ENCODE data around the gene SH3RF2.

SH3RF2 gene

GRCh38 chr5:145978171-145978570, 41.8 kb downstream of the SH3RF2 start:
- Mint-ChIP-seq H3K27ac (no peak overlapping the region), H3K4me1 (no peaks in the 10 kb centered on the region), H3K36me3 (no peaks in the 10 kb centered on the region)

GRCh38 chr5:145978708-145979107, 42.3 kb downstream of the SH3RF2 start:
- Mint-ChIP-seq H3K27me3 (peaks cover 9% of the 10 kb centered on the region), H3K4me1 (no peaks in the 10 kb centered on the region), H3K9me3 (peaks cover 8% of the 10 kb centered on the region), H3K4me3 (no peak overlapping the region), H3K27ac (no peak overlapping the region), H3K36me3 (no peaks in the 10 kb centered on the region)
- no peak for ATAC-seq

More at GRCh38 chr5:145978171-145978570, 41.8 kb downstream of the SH3RF2 start:
- Mint-ChIP-seq H3K4me3 (no peak overlapping the region), H3K9me3 (peaks cover 10% of the 10 kb centered on the region), H3K27me3 (peaks cover 9% of the 10 kb centered on the region)
- ATAC-seq: no peak

GRCh38 chr5:145979270-145980223, 43.2 kb downstream of the SH3RF2 start:
- H3K9me3 Mint-ChIP-seq: peaks cover under 1% of the 10 kb centered on the region
- H3K27me3 Mint-ChIP-seq: peaks cover 9% of the 10 kb centered on the region
- H3K4me1 Mint-ChIP-seq: no peaks in the 10 kb centered on the region
- no peak overlapping the region for H3K27ac Mint-ChIP-seq
- H3K4me3 Mint-ChIP-seq: no peak overlapping the region
- ATAC-seq: no peak
- H3K36me3 Mint-ChIP-seq: no peaks in the 10 kb centered on the region

- ATAC-seq: no peak
- Mint-ChIP-seq H3K27ac (no peak overlapping the region), H3K27me3 (peaks cover 9% of the 10 kb centered on the region)
Observed at GRCh38 chr5:145980259-145980658, 43.9 kb downstream of the SH3RF2 start.

GRCh38 chr5:145980718-145981117, 44.3 kb downstream of the SH3RF2 start:
- no peaks in the 10 kb centered on the region for H3K4me1 Mint-ChIP-seq
- no peak for ATAC-seq
- H3K36me3 Mint-ChIP-seq: no peaks in the 10 kb centered on the region
- no peak overlapping the region for H3K4me3 Mint-ChIP-seq
- H3K27ac Mint-ChIP-seq: no peak overlapping the region
- no peaks in the 10 kb centered on the region for H3K9me3 Mint-ChIP-seq
- peaks cover 9% of the 10 kb centered on the region for H3K27me3 Mint-ChIP-seq

More at GRCh38 chr5:145980259-145980658, 43.9 kb downstream of the SH3RF2 start:
- no peaks in the 10 kb centered on the region for H3K9me3 Mint-ChIP-seq
- H3K36me3 Mint-ChIP-seq: no peaks in the 10 kb centered on the region
- no peaks in the 10 kb centered on the region for H3K4me1 Mint-ChIP-seq
- H3K4me3 Mint-ChIP-seq: no peak overlapping the region

GRCh38 chr5:145981589-145982571, 45.5 kb downstream of the SH3RF2 start:
- peaks cover 9% of the 10 kb centered on the region for H3K27me3 Mint-ChIP-seq
- H3K4me1 Mint-ChIP-seq: no peaks in the 10 kb centered on the region
- H3K4me3 Mint-ChIP-seq: no peak overlapping the region
- H3K36me3 Mint-ChIP-seq: no peaks in the 10 kb centered on the region
- no peak for ATAC-seq
- no peak overlapping the region for H3K27ac Mint-ChIP-seq
- H3K9me3 Mint-ChIP-seq: no peaks in the 10 kb centered on the region

GRCh38 chr5:145982572-145983318, 46.4 kb downstream of the SH3RF2 start:
- H3K27me3 Mint-ChIP-seq: peaks cover 9% of the 10 kb centered on the region
- H3K4me1 Mint-ChIP-seq: no peaks in the 10 kb centered on the region
- no peak overlapping the region for H3K27ac Mint-ChIP-seq
- no peak overlapping the region for H3K4me3 Mint-ChIP-seq
- H3K36me3 Mint-ChIP-seq: no peaks in the 10 kb centered on the region
- ATAC-seq: no peak
- H3K9me3 Mint-ChIP-seq: no peaks in the 10 kb centered on the region

- Mint-ChIP-seq H3K27me3 (peaks cover 9% of the 10 kb centered on the region), H3K4me3 (no peak overlapping the region)
Observed at GRCh38 chr5:145983446-145983845, 47.1 kb downstream of the SH3RF2 start.

GRCh38 chr5:145984072-145984471, 47.7 kb downstream of the SH3RF2 start:
- H3K27me3 Mint-ChIP-seq: peaks cover 9% of the 10 kb centered on the region
- no peak overlapping the region for H3K4me3 Mint-ChIP-seq
- no peaks in the 10 kb centered on the region for H3K9me3 Mint-ChIP-seq
- no peaks in the 10 kb centered on the region for H3K36me3 Mint-ChIP-seq
- no peak for ATAC-seq
- no peaks in the 10 kb centered on the region for H3K4me1 Mint-ChIP-seq
- no peak overlapping the region for H3K27ac Mint-ChIP-seq

More at GRCh38 chr5:145983446-145983845, 47.1 kb downstream of the SH3RF2 start:
- Mint-ChIP-seq H3K4me1 (no peaks in the 10 kb centered on the region), H3K36me3 (no peaks in the 10 kb centered on the region), H3K9me3 (no peaks in the 10 kb centered on the region), H3K27ac (no peak overlapping the region)
- ATAC-seq: no peak

GRCh38 chr5:145987856-145988255, 51.5 kb downstream of the SH3RF2 start:
- no peak overlapping the region for H3K27ac Mint-ChIP-seq
- no peak overlapping the region for H3K4me3 Mint-ChIP-seq
- no peaks in the 10 kb centered on the region for H3K36me3 Mint-ChIP-seq
- H3K4me1 Mint-ChIP-seq: no peaks in the 10 kb centered on the region
- no peaks in the 10 kb centered on the region for H3K27me3 Mint-ChIP-seq
- no peaks in the 10 kb centered on the region for H3K9me3 Mint-ChIP-seq
- no peak for ATAC-seq

- Mint-ChIP-seq H3K36me3 (no peaks in the 10 kb centered on the region), H3K27me3 (no peaks in the 10 kb centered on the region), H3K4me3 (no peak overlapping the region), H3K27ac (no peak overlapping the region), H3K9me3 (peaks cover 3% of the 10 kb centered on the region), H3K4me1 (no peaks in the 10 kb centered on the region)
- no peak for ATAC-seq
Observed at GRCh38 chr5:145988993-145989392, 52.6 kb downstream of the SH3RF2 start.

- H3K36me3 Mint-ChIP-seq: no peaks in the 10 kb centered on the region
- H3K27ac Mint-ChIP-seq: no peak overlapping the region
- H3K9me3 Mint-ChIP-seq: peaks cover 7% of the 10 kb centered on the region
- no peak for ATAC-seq
- no peaks in the 10 kb centered on the region for H3K27me3 Mint-ChIP-seq
- no peaks in the 10 kb centered on the region for H3K4me1 Mint-ChIP-seq
- H3K4me3 Mint-ChIP-seq: no peak overlapping the region
Observed at GRCh38 chr5:145989428-145989827, 53.0 kb downstream of the SH3RF2 start.

GRCh38 chr5:145990170-145990569, 53.8 kb downstream of the SH3RF2 start:
- Mint-ChIP-seq H3K4me3 (no peak overlapping the region), H3K9me3 (peaks cover 7% of the 10 kb centered on the region), H3K27me3 (no peaks in the 10 kb centered on the region), H3K4me1 (no peaks in the 10 kb centered on the region), H3K36me3 (no peaks in the 10 kb centered on the region), H3K27ac (no peak overlapping the region)
- no peak for ATAC-seq

GRCh38 chr5:145991044-145991575, 54.7 kb downstream of the SH3RF2 start:
- Mint-ChIP-seq H3K36me3 (no peaks in the 10 kb centered on the region), H3K9me3 (peaks cover 7% of the 10 kb centered on the region), H3K4me1 (no peaks in the 10 kb centered on the region), H3K4me3 (no peak overlapping the region), H3K27me3 (no peaks in the 10 kb centered on the region), H3K27ac (no peak overlapping the region)
- no peak for ATAC-seq

Measured in stimulated activated memory B cell treated with anti-CD40 and anti-IgM and Interleukin-4, amounts not matched to agents 10 μg/mL and 1 μg/mL and 100 μg/mL, for 72 hours (primary cell).